Natural killer cell (primary cell): ENCODE results near the gene FBXW12. TPM values are rescaled to one million over a fixed set of nuclear protein-coding genes. Genes with fewer than 3 reads are reported as not detected.

Source experiments
- ATAC-seq, 3 donors: fragments of 150-1000 bp in 2 of 3; fragments of 200-7000 bp in 1 of 3; cut with Tn5 transposase; 1 replicate in 1 of 3; 2 replicates in 2 of 3; pipeline ENCODE4 v1.10.0; 2021; ENCODE audit warnings: mild to moderate bottlenecking in 2 of 3, moderate library complexity in 2 of 3
- DNase-seq, 2 donors: peaks; one replicate each; pipeline versions ENCODE4 v3.0.0 to v3.0.0-alpha.2; 2013 to 2021; ENCODE audit warnings: mixed read lengths in 1 of 2
- H3K27ac ChIP-seq: one replicate; pipeline ENCODE4 v1.5.1; 2013; ENCODE audit warnings: mild to moderate bottlenecking, low read length
- H3K27me3 ChIP-seq: one replicate; pipeline ENCODE4 v1.6.1; 2013; ENCODE audit warnings: low read length; ENCODE audit not compliant: control insufficient read depth, insufficient read depth
- H3K36me3 ChIP-seq: one replicate; pipeline ENCODE4 v1.6.1; 2013; ENCODE audit warnings: low read length; ENCODE audit not compliant: control insufficient read depth, insufficient read depth
- H3K4me1 ChIP-seq: one replicate; pipeline ENCODE4 v1.6.1; 2013; ENCODE audit warnings: low read length; ENCODE audit not compliant: control insufficient read depth, insufficient read depth
- H3K4me3 ChIP-seq: one replicate; pipeline ENCODE4 v1.5.1; 2013; ENCODE audit warnings: low read length
- H3K9me3 ChIP-seq: one replicate; pipeline ENCODE4 v1.6.1; 2013; ENCODE audit warnings: low read length; ENCODE audit not compliant: control insufficient read depth, insufficient read depth
- H3K27ac Mint-ChIP-seq, 2 donors: one replicate each; pipeline ENCODE4 v1.8.0; 2022; ENCODE audit warnings: mild to moderate bottlenecking in 2 of 2, mixed read lengths in 2 of 2, moderate library complexity in 1 of 2
- H3K27me3 Mint-ChIP-seq, 2 donors: one replicate each; pipeline ENCODE4 v1.8.0; 2022; ENCODE audit warnings: low read depth in 2 of 2, mixed read lengths in 2 of 2
- H3K36me3 Mint-ChIP-seq: one replicate; pipeline ENCODE4 v1.8.0; 2022; ENCODE audit warnings: mixed read lengths
- H3K4me1 Mint-ChIP-seq, 2 donors: one replicate each; pipeline ENCODE4 v1.8.0; 2022; ENCODE audit warnings: mixed read lengths in 2 of 2
- H3K4me3 Mint-ChIP-seq: one replicate; pipeline ENCODE4 v1.8.0; 2022; ENCODE audit warnings: mild to moderate bottlenecking, moderate library complexity, mixed read lengths
- H3K9me3 Mint-ChIP-seq, 2 donors: one replicate each; pipeline ENCODE4 v1.8.0; 2022; ENCODE audit warnings: mixed read lengths in 2 of 2
- WGBS: methylation state at CpG from one replicate; pipeline ENCODE4 v1.1.7; 2013; ENCODE audit warnings: missing lambda C conversion rate; ENCODE audit not compliant: insufficient coverage; 5-methylcytosine and 5-hydroxymethylcytosine counted together
- intact Hi-C: fragments of 100-400 bp; cut with micrococcal nuclease; formaldehyde crosslinking; loops from one replicate; pipeline ENCODE4 v1.14.2; 2022
- total RNA-seq, 4 donors: library from RNA; stranded (reverse); fragments of 120-200 nt in 1 of 4; gene quantifications; one replicate each; pipeline versions ENCODE4 v1.2.3 to v1.2.4, GENCODE V29; 2013 to 2022
- TF ChIP-seq, protein P1 (sequence below): fragments of 200-600 bp; IDR thresholded peaks from one replicate; pipeline ENCODE4 v1.8.0; 2022; ENCODE audit warnings: antibody characterized with exemption

Gene FBXW12
- total RNA-seq, 3 donors from 2014 or later (not counting 1 experiment from before 2014, with no cell fraction given) = 0.25 TPM; not detected in 2

GRCh38 chr3:48423241-48423882 is 51.3 kb downstream of the FBXW12 start:
- H3K36me3 ChIP-seq = no peaks in the 10 kb centered on the region
- TF ChIP-seq, protein P1, sequence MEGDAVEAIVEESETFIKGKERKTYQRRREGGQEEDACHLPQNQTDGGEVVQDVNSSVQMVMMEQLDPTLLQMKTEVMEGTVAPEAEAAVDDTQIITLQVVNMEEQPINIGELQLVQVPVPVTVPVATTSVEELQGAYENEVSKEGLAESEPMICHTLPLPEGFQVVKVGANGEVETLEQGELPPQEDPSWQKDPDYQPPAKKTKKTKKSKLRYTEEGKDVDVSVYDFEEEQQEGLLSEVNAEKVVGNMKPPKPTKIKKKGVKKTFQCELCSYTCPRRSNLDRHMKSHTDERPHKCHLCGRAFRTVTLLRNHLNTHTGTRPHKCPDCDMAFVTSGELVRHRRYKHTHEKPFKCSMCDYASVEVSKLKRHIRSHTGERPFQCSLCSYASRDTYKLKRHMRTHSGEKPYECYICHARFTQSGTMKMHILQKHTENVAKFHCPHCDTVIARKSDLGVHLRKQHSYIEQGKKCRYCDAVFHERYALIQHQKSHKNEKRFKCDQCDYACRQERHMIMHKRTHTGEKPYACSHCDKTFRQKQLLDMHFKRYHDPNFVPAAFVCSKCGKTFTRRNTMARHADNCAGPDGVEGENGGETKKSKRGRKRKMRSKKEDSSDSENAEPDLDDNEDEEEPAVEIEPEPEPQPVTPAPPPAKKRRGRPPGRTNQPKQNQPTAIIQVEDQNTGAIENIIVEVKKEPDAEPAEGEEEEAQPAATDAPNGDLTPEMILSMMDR = no peak
- no peak overlapping the region for H3K27ac Mint-ChIP-seq
- H3K4me1 Mint-ChIP-seq = peaks cover 0 to 15% of the 10 kb centered on the region in 2 donors
- no peaks in the 10 kb centered on the region for H3K27me3 ChIP-seq
- H3K4me3 Mint-ChIP-seq = no peak overlapping the region
- H3K4me1 ChIP-seq = no peaks in the 10 kb centered on the region
- H3K4me3 ChIP-seq = no peak overlapping the region
- H3K27ac ChIP-seq = no peak overlapping the region
- intact Hi-C loops = no loop called here
- H3K27me3 Mint-ChIP-seq = peaks cover 0 to 5% of the 10 kb centered on the region in 2 donors
- H3K9me3 Mint-ChIP-seq = no peaks in the 10 kb centered on the region
- H3K36me3 Mint-ChIP-seq = no peaks in the 10 kb centered on the region
- DNase-seq = no peak
- ATAC-seq = no peak
- H3K9me3 ChIP-seq = no peaks in the 10 kb centered on the region
- 92% methylated on average over 25 of the region's 25 CpGs for WGBS

GRCh38 chr3:48423883-48424695 is 52.1 kb downstream of the FBXW12 start:
- peaks cover 4% of the 10 kb centered on the region for H3K4me1 ChIP-seq
- no peak overlapping the region for H3K27ac ChIP-seq
- TF ChIP-seq, protein P1 = no peak
- DNase-seq = no peak
- intact Hi-C loops = no loop called here
- H3K36me3 Mint-ChIP-seq = no peaks in the 10 kb centered on the region
- H3K4me3 ChIP-seq = no peak overlapping the region
- H3K4me1 Mint-ChIP-seq = peaks cover 0 to 15% of the 10 kb centered on the region in 2 donors
- no peaks in the 10 kb centered on the region for H3K9me3 ChIP-seq
- no peaks in the 10 kb centered on the region for H3K36me3 ChIP-seq
- H3K27me3 ChIP-seq = no peaks in the 10 kb centered on the region
- ATAC-seq = no peak
- H3K4me3 Mint-ChIP-seq = no peak overlapping the region
- H3K27ac Mint-ChIP-seq = peak overlapping the region in 1 of 2 donors; percentile 13
- peaks cover 0 to 5% of the 10 kb centered on the region in 2 donors for H3K27me3 Mint-ChIP-seq
- H3K9me3 Mint-ChIP-seq = no peaks in the 10 kb centered on the region
- WGBS = 93% methylated on average over 27 of the region's 27 CpGs

DNA sequence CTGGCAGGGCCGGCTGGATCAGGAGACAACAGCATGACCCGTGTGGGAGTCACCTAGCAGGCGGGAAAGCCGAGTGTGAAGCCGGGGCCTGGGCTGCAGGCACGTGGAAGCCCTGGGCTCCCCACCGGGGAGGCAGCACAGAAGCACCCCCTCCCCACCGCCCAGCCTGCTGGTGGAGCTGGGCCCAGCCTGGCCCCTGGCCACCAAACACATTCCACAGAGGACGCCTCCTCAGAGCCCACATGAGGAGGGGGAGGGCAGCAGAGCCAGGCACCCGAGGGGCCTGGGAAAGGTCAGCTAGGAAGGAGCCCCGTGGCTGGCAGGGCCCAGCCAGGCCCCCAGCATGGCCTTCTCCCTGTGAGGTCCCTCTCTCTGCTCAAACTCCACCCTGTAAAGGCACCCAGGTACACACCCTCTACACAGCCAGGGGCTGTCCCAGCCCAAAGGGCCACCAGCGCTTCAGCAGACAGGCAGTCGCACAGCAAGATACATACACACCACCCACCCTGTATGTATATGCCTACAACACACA is 53.3 kb downstream of the FBXW12 start:
- Histone ChIP-seq H3K4me1 (peaks cover 11% of the 10 kb centered on the region), H3K36me3 (no peaks in the 10 kb centered on the region), H3K27me3 (no peaks in the 10 kb centered on the region), H3K4me3 (no peak overlapping the region), H3K27ac (no peak overlapping the region), H3K9me3 (no peaks in the 10 kb centered on the region)
- ATAC-seq (no peak), DNase-seq (no peak)
- peaks cover 0 to 5% of the 10 kb centered on the region in 2 donors for H3K27me3 Mint-ChIP-seq
- no peak overlapping the region for H3K4me3 Mint-ChIP-seq
- no peak overlapping the region for H3K27ac Mint-ChIP-seq
- intact Hi-C loops = no loop called here
- no peaks in the 10 kb centered on the region for H3K36me3 Mint-ChIP-seq
- H3K4me1 Mint-ChIP-seq = peaks cover 0 to 22% of the 10 kb centered on the region in 2 donors
- H3K9me3 Mint-ChIP-seq = no peaks in the 10 kb centered on the region
- 90% methylated on average over 13 of the region's 13 CpGs for WGBS
- TF ChIP-seq, protein P1 = no peak
